Kidney (tissue), 14 donors: ENCODE data around the gene FIBCD1. TPM values are rescaled to one million over a fixed set of nuclear protein-coding genes. Genes with fewer than 3 reads are reported as not detected.

Experiments used
- DNase-seq, 5 donors: peaks; one replicate each; pipeline ENCODE4 v3.0.0-alpha.2; 2013 to 2020
- FAIRE-seq: peaks from 2 replicates; lab custom pipeline; 2012; peaks lifted over from hg19 to GRCh38; lab: Jason Lieb, UNC
- H3K27ac ChIP-seq, 2 donors: one replicate each; pipeline ENCODE4 v1.7.0; 2013; ENCODE audit warnings: low read depth in 2 of 2, low read length in 2 of 2, inconsistent platforms in 1 of 2
- H3K27me3 ChIP-seq: one replicate; pipeline ENCODE4 v1.7.1; 2013; ENCODE audit warnings: low read length, inconsistent platforms; ENCODE audit not compliant: control insufficient read depth, insufficient read depth
- H3K36me3 ChIP-seq, 3 donors: one replicate each; pipeline versions ENCODE4 v1.7.0 to v1.7.1; 2013; ENCODE audit warnings: low read length in 3 of 3, control low read depth in 1 of 3, inconsistent platforms in 1 of 3; ENCODE audit not compliant: insufficient read depth in 3 of 3, control insufficient read depth in 2 of 3
- H3K4me1 ChIP-seq, 3 donors: one replicate each; pipeline versions ENCODE4 v1.7.0 to v1.7.1; 2013; ENCODE audit warnings: low read length in 3 of 3, inconsistent platforms in 1 of 3, low read depth in 1 of 3; ENCODE audit not compliant: control insufficient read depth in 2 of 3, insufficient read depth in 2 of 3
- H3K4me3 ChIP-seq, 3 donors: one replicate each; pipeline versions ENCODE4 v1.7.0 to v1.8.1; 2013; ENCODE audit warnings: low read length in 3 of 3, control low read depth in 1 of 3, inconsistent platforms in 1 of 3
- H3K9ac ChIP-seq, 3 donors: one replicate each; pipeline versions ENCODE4 v1.7.0 to v1.7.1; 2013; ENCODE audit warnings: low read length in 3 of 3, control low read depth in 1 of 3, inconsistent platforms in 1 of 3
- H3K9me3 ChIP-seq, 3 donors: one replicate each; pipeline versions ENCODE4 v1.7.0 to v1.7.1; 2013; ENCODE audit warnings: low read length in 3 of 3, control low read depth in 1 of 3, inconsistent platforms in 1 of 3; ENCODE audit not compliant: control insufficient read depth in 2 of 3, insufficient read depth in 1 of 3
- intact Hi-C: fragments of 100-400 bp; cut with DNase I; formaldehyde crosslinking; loops from one replicate; pipeline ENCODE4 v1.11.1; 2022
- polyA plus RNA-seq: library from polyadenylated mRNA; stranded (reverse); fragments of 350-450 nt; fragmentation: Illumina TruSeq; extraction: RNeasy Lipid Tissue Mini Kit (QIAGEN cat#74804); gene quantifications from one replicate; pipeline ENCODE4 v1.2.3, GENCODE V29; 2014; ENCODE audit warnings: low read depth, low replicate concordance; ENCODE audit not compliant: insufficient read depth
- total RNA-seq: library from RNA; stranded (reverse); fragmentation: NEBNext Ultra II Directional; extraction: Animal tissue kit (Norgen Biotek cat#: 25700); gene quantifications from one replicate; pipeline ENCODE4 v1.2.1, GENCODE V29; 2021
- TF ChIP-seq, protein P1 (sequence below): IDR thresholded peaks from 3 replicates; pipeline ENCODE4 v1.5.1; 2012; ENCODE audit warnings: mild to moderate bottlenecking, moderate library complexity, borderline replicate concordance; ENCODE audit not compliant: insufficient read depth; ENCODE audit errors: extremely low read depth
- donor health status: control.
- donor health status: control.
- donor health status: control.
- donor health status: control.
- donor health status: control.
- donor health status: DM: yes; HTN: yes; CAD: no.
- donor health status: Normal renal cell carcinoma (clear cell type).

FIBCD1 gene
- total and polyA plus RNA-seq, 2 donors from 2014 or later: 0.25 TPM; not detected in 1

DNA sequence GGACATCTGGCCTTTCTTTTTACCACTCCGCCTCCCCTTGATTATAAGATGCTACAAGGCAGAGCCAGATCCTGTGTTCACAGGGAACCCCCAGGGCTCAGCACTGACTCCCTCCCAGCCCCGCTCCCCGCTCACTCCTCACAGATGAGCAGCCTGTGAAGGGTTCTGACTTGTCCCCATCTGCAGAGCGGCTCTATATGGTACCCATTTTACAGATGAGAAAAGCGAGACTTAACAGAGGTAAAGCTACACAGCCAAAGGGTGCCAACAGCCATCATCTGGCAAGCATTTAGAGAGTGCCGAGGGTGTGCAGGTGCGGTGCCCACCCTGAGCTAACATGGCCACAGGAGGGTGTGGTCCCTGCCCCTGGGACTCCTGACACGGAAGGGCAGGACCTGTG is 18.8 kb downstream of the FIBCD1 start:
- Histone ChIP-seq H3K9me3 (no peaks in the 10 kb centered on the region), H3K4me1 (no peaks in the 10 kb centered on the region), H3K9ac (no peak overlapping the region), H3K4me3 (no peak overlapping the region), H3K27ac (no peak overlapping the region), H3K36me3 (no peaks in the 10 kb centered on the region), H3K27me3 (no peaks in the 10 kb centered on the region)
- DNase-seq: no peak
- TF ChIP-seq, protein P1, sequence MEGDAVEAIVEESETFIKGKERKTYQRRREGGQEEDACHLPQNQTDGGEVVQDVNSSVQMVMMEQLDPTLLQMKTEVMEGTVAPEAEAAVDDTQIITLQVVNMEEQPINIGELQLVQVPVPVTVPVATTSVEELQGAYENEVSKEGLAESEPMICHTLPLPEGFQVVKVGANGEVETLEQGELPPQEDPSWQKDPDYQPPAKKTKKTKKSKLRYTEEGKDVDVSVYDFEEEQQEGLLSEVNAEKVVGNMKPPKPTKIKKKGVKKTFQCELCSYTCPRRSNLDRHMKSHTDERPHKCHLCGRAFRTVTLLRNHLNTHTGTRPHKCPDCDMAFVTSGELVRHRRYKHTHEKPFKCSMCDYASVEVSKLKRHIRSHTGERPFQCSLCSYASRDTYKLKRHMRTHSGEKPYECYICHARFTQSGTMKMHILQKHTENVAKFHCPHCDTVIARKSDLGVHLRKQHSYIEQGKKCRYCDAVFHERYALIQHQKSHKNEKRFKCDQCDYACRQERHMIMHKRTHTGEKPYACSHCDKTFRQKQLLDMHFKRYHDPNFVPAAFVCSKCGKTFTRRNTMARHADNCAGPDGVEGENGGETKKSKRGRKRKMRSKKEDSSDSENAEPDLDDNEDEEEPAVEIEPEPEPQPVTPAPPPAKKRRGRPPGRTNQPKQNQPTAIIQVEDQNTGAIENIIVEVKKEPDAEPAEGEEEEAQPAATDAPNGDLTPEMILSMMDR: no peak
- FAIRE-seq: no peak
- intact Hi-C loops: no loop called here

- Histone ChIP-seq H3K9me3 (no peaks in the 10 kb centered on the region), H3K27me3 (no peaks in the 10 kb centered on the region), H3K9ac (no peak overlapping the region), H3K27ac (no peak overlapping the region), H3K4me1 (no peaks in the 10 kb centered on the region), H3K36me3 (no peaks in the 10 kb centered on the region), H3K4me3 (no peak overlapping the region)
- no peak for FAIRE-seq
- TF ChIP-seq, protein P1: no peak
- intact Hi-C loops: no loop called here
- no peak for DNase-seq
These were observed 19.4 kb downstream of the FIBCD1 start for GRCh38 chr9:130919559-130920145.

DNA sequence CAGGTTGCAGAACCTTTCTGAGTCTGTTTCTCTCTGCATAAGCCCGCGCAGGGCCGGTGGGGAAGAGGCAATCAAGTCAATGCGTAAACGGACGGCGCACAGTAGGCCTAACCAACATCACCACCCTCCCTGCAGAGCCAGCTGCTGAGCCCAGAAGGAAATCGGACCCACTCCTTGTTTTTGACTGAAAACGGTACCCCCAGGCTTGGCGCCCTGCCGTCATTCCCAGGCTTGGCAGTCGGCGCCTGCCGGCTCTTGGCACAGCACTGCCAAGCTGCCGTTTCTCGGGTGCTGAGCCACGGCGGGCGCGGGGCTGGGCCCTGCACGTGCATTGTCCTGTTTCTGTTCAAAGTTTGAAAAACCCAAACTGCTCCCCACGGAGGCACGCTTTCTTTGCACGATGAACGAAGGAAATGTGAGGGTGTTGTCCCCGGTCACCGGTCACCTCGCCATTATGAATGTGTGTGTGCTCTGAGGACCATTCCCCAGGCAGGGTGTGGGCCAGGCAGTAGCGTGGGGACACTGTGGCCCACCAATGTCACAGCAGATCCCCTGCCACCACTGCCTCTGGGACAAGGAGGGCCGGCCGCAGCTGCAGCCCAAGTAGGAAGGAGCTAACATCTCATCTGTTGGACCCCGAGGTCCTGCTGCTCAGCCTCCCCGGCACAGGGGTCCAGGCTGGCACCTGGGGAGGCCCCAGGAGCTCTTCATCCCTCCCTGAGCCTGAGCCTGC is 20.1 kb downstream of the FIBCD1 start:
- no peak overlapping the region for H3K4me3 ChIP-seq
- DNase-seq (no peak), FAIRE-seq (no peak)
- no peak overlapping the region for H3K9ac ChIP-seq
- no peak overlapping the region for H3K27ac ChIP-seq
- no peaks in the 10 kb centered on the region for H3K4me1 ChIP-seq
- no peaks in the 10 kb centered on the region for H3K27me3 ChIP-seq
- no peaks in the 10 kb centered on the region for H3K36me3 ChIP-seq
- no peaks in the 10 kb centered on the region for H3K9me3 ChIP-seq
- TF ChIP-seq, protein P1: no peak
- intact Hi-C loops: no loop called here
